Jurkat, Clone E6-1 (cell line): ENCODE data around the gene CAMK1D.
"Not testable (repeated sequence)": the region's sequence is repeated elsewhere in the genome, so short reads cannot be mapped to it uniquely, and the experiment has no call there.

Experiments
- DNase-seq: peaks from one replicate; pipeline ENCODE4 v3.0.0-alpha.2; 2011; ENCODE audit warnings: low read depth, low spot score
- H3K4me3 ChIP-seq: 2 replicates; pipeline ENCODE4 v1.5.1; 2011; ENCODE audit warnings: mild to moderate bottlenecking, low read length, control low read depth, moderate library complexity

The CAMK1D gene

GRCh38 chr10:12439767-12440166 is 90.4 kb downstream of the CAMK1D start:
- not testable (repeated sequence) for DNase-seq, H3K4me3 ChIP-seq

- no peak overlapping the region for H3K4me3 ChIP-seq
- no peak for DNase-seq
Measured at GRCh38 chr10:12443026-12443425, 93.7 kb downstream of the CAMK1D start.

- no peak for DNase-seq
- no peak overlapping the region for H3K4me3 ChIP-seq
Measured at GRCh38 chr10:12444981-12445700, 95.8 kb downstream of the CAMK1D start.

- no peak overlapping the region for H3K4me3 ChIP-seq
- DNase-seq = no peak
Measured at GRCh38 chr10:12445701-12446334, 96.5 kb downstream of the CAMK1D start.

- H3K4me3 ChIP-seq = no peak overlapping the region
- no peak for DNase-seq
Measured at GRCh38 chr10:12448340-12448728, 99.0 kb downstream of the CAMK1D start.

GRCh38 chr10:12448729-12449391 is 99.5 kb downstream of the CAMK1D start:
- H3K4me3 ChIP-seq = peak overlapping the region; percentile 5; the same call in 1 of the 2 replicates
- DNase-seq = peak; percentile 88

GRCh38 chr10:12455318-12455717 is 106.0 kb downstream of the CAMK1D start:
- no peak overlapping the region for H3K4me3 ChIP-seq
- DNase-seq = no peak

GRCh38 chr10:12455766-12456165 is 106.4 kb downstream of the CAMK1D start:
- no peak for DNase-seq
- H3K4me3 ChIP-seq = no peak overlapping the region

GRCh38 chr10:12459340-12459739 is 110.0 kb downstream of the CAMK1D start:
- no peak for DNase-seq
- H3K4me3 ChIP-seq = no peak overlapping the region

- no peak overlapping the region for H3K4me3 ChIP-seq
- no peak for DNase-seq
Measured at GRCh38 chr10:12459762-12460161, 110.4 kb downstream of the CAMK1D start.

- H3K4me3 ChIP-seq = no peak overlapping the region
- DNase-seq = no peak
Measured at GRCh38 chr10:12463459-12463838, 114.1 kb downstream of the CAMK1D start.

GRCh38 chr10:12465385-12466136 is 116.2 kb downstream of the CAMK1D start:
- H3K4me3 ChIP-seq = no peak overlapping the region
- DNase-seq = no peak

GRCh38 chr10:12466704-12467305 is 117.5 kb downstream of the CAMK1D start:
- no peak overlapping the region for H3K4me3 ChIP-seq
- DNase-seq = no peak

- no peak overlapping the region for H3K4me3 ChIP-seq
- no peak for DNase-seq
Measured at GRCh38 chr10:12469345-12469744, 120.0 kb downstream of the CAMK1D start.

GRCh38 chr10:12470719-12471118 is 121.4 kb downstream of the CAMK1D start:
- DNase-seq = no peak
- H3K4me3 ChIP-seq = no peak overlapping the region

GRCh38 chr10:12471135-12471534 is 121.8 kb downstream of the CAMK1D start:
- H3K4me3 ChIP-seq = no peak overlapping the region
- DNase-seq = no peak

- H3K4me3 ChIP-seq = no peak overlapping the region
Measured at GRCh38 chr10:12473491-12473890, 124.1 kb downstream of the CAMK1D start.

GRCh38 chr10:12474727-12475412 is 125.5 kb downstream of the CAMK1D start:
- H3K4me3 ChIP-seq = no peak overlapping the region
- DNase-seq = no peak

More at GRCh38 chr10:12473491-12473890, 124.1 kb downstream of the CAMK1D start:
- DNase-seq = no peak

GRCh38 chr10:12476656-12477055 is 127.3 kb downstream of the CAMK1D start:
- H3K4me3 ChIP-seq = no peak overlapping the region
- no peak for DNase-seq
